HG02885 (cell line): ENCODE measurements around the gene VPS41.

Experiments used
- ATAC-seq: cut with Tn5 transposase; IDR thresholded peaks from one replicate; pipeline ENCODE4 v1.9.1; 2021; ENCODE audit warnings: mild to moderate bottlenecking; ENCODE audit not compliant: unreplicated experiment, poor library complexity

VPS41 gene

DNA sequence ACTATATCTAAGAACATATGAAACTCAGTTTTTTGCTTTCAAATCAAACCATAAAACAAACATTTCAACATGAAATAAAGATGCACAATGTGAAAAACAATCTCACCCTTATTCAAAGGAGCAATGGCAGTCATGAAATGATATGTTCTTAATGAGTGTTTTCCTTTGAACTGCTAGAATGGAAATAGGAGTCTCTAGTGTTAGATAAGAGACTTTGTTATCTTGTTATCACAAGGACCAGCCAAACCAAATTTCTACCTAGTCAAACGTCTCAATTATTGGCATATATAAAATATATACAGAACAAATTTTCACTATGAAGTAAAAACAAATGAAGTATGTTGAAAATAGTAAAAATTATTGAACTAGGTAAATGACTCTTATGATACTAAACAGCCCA is 1.2 kb downstream of the VPS41 start:
- ATAC-seq = no peak

DNA sequence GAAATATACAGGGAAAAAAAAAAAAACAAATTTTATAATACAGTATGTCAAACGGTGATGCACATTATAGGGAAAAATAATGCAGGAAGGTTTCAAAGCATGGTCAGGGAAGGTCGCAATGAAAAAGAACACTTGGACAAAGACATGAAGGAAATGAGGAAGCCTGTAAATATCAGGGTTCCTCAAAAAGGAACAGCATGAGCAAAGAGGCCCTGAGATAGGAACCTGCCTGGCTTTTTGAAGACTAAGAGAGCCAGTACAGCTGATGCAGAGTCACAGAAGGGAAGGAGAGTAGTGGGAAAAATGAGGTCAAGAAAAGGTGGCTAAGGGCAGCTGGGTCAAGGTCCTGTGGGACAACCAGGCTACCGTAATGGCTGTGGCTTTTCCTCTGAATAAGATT is 1.9 kb downstream of the VPS41 start:
- no peak for ATAC-seq

GRCh38 chr7:38905056-38905759 is 3.8 kb downstream of the VPS41 start:
- ATAC-seq = peak; percentile 46

GRCh38 chr7:38903057-38903456 is 5.9 kb downstream of the VPS41 start:
- no peak for ATAC-seq

GRCh38 chr7:38902449-38902848 is 6.5 kb downstream of the VPS41 start:
- ATAC-seq = no peak

GRCh38 chr7:38893061-38893460 is 15.9 kb downstream of the VPS41 start:
- ATAC-seq = no peak

DNA sequence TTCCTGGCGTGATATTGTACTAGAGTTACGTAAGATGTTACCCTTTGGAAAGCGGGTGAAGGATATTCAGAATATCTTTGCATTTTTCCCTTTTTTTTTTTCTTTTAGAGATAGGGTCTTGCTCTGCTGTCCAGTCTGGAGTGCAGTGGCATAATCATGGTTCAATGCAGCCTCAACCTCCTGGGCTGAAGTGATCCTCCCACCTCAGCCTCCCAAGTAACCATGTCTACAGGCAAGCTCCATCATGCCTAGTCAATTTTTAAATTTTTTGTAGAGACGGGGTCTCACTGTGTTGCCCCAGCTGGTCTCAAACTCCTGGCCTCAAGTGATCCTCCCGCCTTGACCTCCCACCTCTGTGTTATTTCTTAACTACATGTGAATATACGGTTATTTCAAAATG is 18.4 kb downstream of the VPS41 start:
- ATAC-seq = no peak

DNA sequence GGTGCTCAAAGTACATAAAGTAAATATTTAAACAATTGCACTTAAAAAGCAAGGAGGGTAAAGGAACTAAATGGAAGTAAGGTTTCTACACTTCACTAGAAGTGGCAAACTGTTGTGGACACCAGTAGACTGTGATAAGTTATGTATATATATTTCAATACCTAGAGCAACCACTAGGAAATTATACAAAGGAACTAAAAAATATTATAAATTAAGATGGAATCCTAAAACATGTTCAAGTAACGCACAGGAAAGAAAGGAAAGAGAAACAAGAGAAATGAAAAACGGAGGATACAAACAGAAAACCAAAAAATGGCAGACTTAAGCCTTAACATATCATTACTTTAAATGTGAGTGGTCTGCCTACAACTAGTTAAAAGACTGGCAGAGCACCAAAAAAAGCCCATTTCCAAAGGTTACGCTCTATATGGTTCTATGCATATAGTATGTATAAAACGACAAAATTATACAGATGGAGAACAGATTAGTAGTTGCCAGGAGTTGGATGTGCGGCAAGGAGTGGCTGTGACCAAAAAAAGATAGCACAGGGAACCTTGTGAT is 19.0 kb downstream of the VPS41 start:
- no peak for ATAC-seq

DNA sequence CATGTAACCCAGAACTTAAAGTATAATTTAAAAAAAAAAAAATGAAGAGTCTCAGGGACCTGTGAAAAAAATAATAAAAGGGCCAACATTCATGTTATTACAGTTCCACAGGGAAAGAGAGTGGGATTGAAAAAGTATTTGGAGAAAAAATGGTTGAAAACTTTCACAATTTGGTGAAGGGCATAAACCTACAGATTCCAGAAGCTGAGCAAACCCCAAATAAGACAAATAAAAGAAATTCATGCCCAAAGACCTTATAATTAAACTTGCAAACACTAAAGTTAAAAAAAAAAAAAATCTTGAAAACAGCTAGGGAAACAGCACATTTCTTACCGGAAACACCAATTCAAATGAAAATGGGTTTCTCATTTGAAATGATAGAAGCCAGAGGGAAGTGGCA is 19.9 kb downstream of the VPS41 start:
- ATAC-seq = no peak

GRCh38 chr7:38886265-38886664 is 22.7 kb downstream of the VPS41 start:
- ATAC-seq = no peak

GRCh38 chr7:38883706-38884105 is 25.3 kb downstream of the VPS41 start:
- ATAC-seq = no peak

DNA sequence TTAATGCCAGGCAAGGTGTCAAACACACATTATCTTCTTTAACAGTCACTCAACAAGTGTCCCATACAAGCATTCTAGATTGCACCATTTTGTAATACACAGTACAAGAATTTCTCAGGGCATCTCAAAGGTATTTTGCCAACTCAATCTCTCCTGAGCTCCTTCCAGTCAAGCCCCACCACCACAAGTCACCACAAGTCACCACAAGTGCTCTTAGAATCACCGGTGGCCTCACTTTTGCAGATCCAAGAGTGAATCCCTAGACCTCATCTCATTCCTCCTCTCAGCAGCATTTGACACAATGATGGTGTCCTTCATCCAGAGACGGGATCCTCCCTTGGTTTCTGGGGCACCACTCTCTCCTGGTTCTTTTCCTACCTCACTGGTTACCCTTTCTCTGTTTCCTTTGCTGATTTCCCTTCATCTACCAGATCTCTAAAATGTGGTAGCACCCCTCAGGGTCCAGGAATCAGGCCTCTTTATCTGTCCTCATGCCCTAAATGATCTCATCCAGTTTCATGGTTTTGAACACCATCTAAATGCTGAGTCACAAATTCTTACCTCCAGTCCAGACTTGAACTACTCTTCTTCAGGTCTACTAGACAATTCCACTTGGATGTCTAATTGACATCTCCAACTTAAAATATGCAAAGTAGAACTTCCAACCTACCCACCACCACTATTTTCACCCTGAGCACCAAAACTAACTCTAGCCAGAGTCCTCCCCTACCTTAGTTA is 26.9 kb downstream of the VPS41 start:
- ATAC-seq = no peak

- no peak for ATAC-seq
Measured at GRCh38 chr7:38881015-38881414, 28.0 kb downstream of the VPS41 start.

GRCh38 chr7:38880454-38880853 is 28.5 kb downstream of the VPS41 start:
- ATAC-seq = no peak

GRCh38 chr7:38880035-38880434 is 29.0 kb downstream of the VPS41 start:
- no peak for ATAC-seq

DNA sequence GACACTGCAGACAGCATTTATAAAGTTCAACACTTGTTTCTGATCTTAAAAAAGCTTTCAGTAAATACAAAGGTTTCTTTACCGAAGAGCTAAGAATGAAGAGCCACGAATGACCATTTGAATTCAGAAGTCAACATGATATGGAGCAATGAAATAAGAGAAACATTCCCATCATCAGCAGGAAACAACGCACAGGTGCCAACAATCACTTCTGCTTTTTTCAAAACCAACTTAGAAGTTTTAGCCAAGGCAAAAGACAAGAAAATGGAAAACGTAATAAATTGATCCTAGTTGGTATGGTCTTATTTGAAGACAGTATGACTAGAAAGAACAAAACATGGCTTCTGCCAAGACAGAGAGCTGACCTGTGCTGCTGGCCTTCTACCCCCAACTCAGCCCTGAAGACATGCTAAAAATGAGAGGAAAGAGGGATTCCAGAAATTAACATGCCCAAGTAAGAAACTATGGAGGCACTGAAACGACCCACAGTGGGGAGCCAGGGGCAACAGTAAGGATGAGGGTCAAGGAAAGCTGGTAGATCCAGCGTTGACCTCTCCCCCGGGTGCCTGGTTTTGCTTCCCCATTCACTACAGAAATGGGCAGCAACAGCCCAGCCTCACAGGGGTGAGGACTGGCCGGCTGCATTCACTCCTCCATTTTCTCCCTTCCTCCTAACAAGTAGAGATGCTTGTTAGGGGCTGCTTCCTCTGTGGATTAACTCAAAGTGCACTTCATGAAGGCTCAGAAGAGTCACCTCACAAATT is 30.1 kb downstream of the VPS41 start:
- ATAC-seq = no peak

GRCh38 chr7:38873433-38873832 is 35.6 kb downstream of the VPS41 start:
- ATAC-seq = no peak

DNA sequence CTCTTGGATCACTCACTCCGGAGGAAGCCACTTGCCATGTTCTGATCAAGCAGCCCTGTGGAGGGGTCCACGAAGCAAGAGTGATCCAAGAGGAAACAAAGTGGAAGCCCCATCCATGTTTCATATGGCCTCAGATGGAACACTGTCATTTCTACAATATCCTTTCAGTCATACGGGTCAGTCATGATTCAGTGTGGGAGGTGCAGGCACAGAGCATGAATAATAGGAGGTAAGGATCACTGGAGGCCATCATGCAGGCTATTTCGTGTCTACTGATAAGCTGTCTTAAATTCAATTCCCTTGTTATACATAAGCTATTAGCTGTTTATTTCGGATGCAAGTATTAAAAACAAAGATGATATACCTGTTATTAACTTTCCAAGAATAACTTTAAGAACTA is 36.8 kb downstream of the VPS41 start:
- ATAC-seq = no peak

DNA sequence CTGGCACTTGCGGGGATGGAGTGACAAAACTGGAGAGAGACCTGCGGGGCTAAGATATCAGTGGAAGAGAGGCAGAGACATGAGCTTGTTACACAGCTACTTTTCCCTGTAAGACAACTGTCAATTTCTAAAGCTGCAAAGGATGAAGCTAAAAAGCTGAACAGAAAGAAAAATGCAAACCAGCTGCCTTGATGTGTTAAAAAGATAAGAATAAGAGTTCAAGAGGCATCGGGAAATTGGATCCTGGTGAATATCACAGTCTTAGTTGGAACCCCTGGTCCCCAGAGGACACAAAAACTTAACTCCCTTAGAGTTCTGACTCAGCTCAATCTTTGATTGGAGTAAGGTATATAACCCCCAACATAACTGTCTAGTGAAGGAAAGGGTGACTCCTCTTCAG is 38.8 kb downstream of the VPS41 start:
- ATAC-seq = no peak

DNA sequence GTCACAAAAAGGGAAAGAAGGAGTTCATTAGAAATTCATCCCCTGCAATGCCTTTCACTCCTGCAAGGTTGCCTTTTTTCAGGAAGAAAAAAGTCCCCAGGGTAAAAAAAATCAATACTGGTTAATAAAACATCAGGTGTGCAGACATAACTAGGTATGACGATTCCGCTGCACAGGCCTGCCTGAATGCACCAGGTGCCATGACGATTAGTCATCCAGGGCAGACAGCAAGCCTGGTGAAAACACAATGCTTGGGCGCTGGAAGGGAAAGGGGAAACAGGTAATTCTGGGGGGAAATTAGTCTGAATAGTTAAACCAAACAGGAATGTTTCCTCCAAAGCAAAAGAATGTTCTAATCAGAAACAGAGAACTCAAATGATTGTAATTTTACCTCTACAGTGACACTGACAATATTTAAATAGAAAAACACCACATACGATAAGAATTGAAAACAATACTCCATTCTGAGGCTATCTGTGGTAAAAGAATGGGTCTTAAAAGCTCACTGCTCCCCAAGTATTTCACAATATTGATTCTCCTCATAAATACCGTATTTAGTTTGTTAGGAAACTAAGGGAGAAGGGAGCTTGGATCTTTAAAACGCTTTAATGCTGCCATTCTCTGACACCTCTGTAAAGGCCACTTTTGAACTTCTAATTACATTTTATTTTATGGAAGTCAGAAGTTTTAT is 45.2 kb downstream of the VPS41 start:
- no peak for ATAC-seq
